Measurements from ENCODE around the gene FNBP1L.

DNA sequence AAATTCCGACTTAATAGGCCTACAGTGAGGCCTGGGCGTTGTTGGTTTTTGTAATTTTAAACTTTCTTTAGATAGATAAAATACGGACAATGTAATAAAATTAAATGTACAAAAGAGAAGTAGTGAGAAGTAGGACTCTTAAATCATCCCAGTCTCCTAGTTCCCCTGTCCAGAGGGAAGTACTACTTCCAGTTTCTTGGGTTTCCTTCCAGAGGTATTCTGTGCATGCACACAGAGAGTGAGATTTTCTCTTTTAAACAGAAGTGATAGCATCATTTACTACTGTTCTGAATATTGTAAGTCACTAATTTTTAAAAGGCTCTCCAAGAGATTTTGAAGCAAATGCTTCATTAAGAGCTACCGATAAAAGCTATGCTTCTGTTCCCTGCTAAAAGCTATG lies 7.2 kb upstream of the FNBP1L start:
- TF ChIP-seq, protein P1, sequence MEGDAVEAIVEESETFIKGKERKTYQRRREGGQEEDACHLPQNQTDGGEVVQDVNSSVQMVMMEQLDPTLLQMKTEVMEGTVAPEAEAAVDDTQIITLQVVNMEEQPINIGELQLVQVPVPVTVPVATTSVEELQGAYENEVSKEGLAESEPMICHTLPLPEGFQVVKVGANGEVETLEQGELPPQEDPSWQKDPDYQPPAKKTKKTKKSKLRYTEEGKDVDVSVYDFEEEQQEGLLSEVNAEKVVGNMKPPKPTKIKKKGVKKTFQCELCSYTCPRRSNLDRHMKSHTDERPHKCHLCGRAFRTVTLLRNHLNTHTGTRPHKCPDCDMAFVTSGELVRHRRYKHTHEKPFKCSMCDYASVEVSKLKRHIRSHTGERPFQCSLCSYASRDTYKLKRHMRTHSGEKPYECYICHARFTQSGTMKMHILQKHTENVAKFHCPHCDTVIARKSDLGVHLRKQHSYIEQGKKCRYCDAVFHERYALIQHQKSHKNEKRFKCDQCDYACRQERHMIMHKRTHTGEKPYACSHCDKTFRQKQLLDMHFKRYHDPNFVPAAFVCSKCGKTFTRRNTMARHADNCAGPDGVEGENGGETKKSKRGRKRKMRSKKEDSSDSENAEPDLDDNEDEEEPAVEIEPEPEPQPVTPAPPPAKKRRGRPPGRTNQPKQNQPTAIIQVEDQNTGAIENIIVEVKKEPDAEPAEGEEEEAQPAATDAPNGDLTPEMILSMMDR (IDR thresholded peaks at IDR 0.05), result no peak
- no peak for TF ChIP-seq POLR2A (IDR thresholded peaks at IDR 0.05)
